Esophagus (tissue), 2 donors: Measurements from ENCODE around the gene LRCH2. TPM values are rescaled to one million over a fixed set of nuclear protein-coding genes. Genes with fewer than 3 reads are reported as not detected.

Experiments
- H3K27ac ChIP-seq, 2 donors: one replicate each; pipeline ENCODE4 v1.5.1; 2013; ENCODE audit warnings: low read depth in 2 of 2, mild to moderate bottlenecking in 2 of 2, inconsistent platforms in 1 of 2, low read length in 1 of 2, moderate library complexity in 1 of 2
- H3K27me3 ChIP-seq, 2 donors: one replicate each; pipeline ENCODE4 v1.6.1; 2013; ENCODE audit warnings: low read length in 2 of 2, control low read depth in 1 of 2, mild to moderate bottlenecking in 1 of 2; ENCODE audit not compliant: insufficient read depth in 2 of 2, control insufficient read depth in 1 of 2
- H3K36me3 ChIP-seq, 2 donors: one replicate each; pipeline ENCODE4 v1.6.1; 2013; ENCODE audit warnings: low read length in 1 of 2; ENCODE audit not compliant: control insufficient read depth in 2 of 2, insufficient read depth in 2 of 2
- H3K4me1 ChIP-seq, 2 donors: one replicate each; pipeline ENCODE4 v1.6.1; 2013; ENCODE audit warnings: low read length in 1 of 2; ENCODE audit not compliant: control insufficient read depth in 2 of 2, insufficient read depth in 2 of 2
- H3K4me3 ChIP-seq, 2 donors: one replicate each; pipeline ENCODE4 v1.5.1; 2013; ENCODE audit warnings: low read length in 2 of 2, mild to moderate bottlenecking in 2 of 2, low read depth in 1 of 2, moderate library complexity in 1 of 2
- H3K9me3 ChIP-seq, 2 donors: one replicate each; pipeline ENCODE4 v1.6.1; 2013; ENCODE audit warnings: mild to moderate bottlenecking in 2 of 2, low read depth in 1 of 2, low read length in 1 of 2, moderate library complexity in 1 of 2; ENCODE audit not compliant: control insufficient read depth in 2 of 2, insufficient read depth in 1 of 2
- WGBS, 2 donors: extraction: QIAGEN DNeasy Blood & Tissue Kit; methylation state at CpG; one replicate each; pipeline ENCODE4 v1.1.7; 2013; 5-methylcytosine and 5-hydroxymethylcytosine counted together
- polyA plus RNA-seq, 2 donors: library from polyadenylated mRNA; stranded (reverse); fragments of 200-250 nt; gene quantifications; one replicate each; pipeline ENCODE4 v1.2.3, GENCODE V29; 2013
- donor health status: healthy with polysubstance abuse.
- donor health status: Bipolar disorder and iron deficiency.

LRCH2 gene
- polyA plus RNA-seq, 2 donors = 0.35 to 0.45 TPM

DNA sequence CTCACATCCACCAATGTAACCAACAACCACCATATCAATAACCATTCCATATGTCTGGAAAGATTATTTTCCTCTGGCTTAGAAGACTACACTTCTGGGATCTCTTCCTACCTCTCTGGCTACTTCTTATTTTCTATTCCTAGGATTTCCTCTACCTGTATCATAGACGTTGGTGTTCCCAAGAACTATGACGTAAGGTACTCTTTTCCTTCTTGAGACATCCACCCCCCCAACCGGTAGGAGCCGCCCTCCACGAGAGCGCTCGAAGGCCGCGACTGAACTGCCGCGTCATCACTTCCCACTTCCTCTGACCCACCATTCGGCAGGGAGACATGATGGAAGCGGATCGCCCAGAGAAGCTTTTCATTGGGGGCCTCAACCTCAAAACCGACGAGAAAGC lies 44.8 kb downstream of the LRCH2 start, which contains the start of gene RBMXL3:
TSS of gene RBMXL3 (plus strand) at position 301 of the 400 bp plus-strand sequence. CDS start at position 333, 32 bp downstream.
- WGBS, 2 donors = 96 to 97% methylated on average over 16 of the region's 16 CpGs
- Histone ChIP-seq H3K27ac (no peak within 1 kb of the TSS), H3K27me3 (no peaks in the 10 kb centered on the region), H3K36me3 (no peaks in the 10 kb centered on the region), H3K4me1 (no peaks in the 10 kb centered on the region), H3K4me3 (no peak within 1 kb of the TSS), H3K9me3 (peaks cover 0 to 16% of the 10 kb centered on the region in 2 donors)

GRCh38 chrX:115183980-115184379 lies 49.9 kb downstream of the LRCH2 start:
- Histone ChIP-seq H3K27me3 (no peaks in the 10 kb centered on the region), H3K9me3 (no peaks in the 10 kb centered on the region), H3K36me3 (no peaks in the 10 kb centered on the region), H3K4me3 (no peak overlapping the region), H3K4me1 (no peaks in the 10 kb centered on the region), H3K27ac (no peak overlapping the region)
- 70 to 83% methylated on average over 2 of the region's 2 CpGs for WGBS, 2 donors

DNA sequence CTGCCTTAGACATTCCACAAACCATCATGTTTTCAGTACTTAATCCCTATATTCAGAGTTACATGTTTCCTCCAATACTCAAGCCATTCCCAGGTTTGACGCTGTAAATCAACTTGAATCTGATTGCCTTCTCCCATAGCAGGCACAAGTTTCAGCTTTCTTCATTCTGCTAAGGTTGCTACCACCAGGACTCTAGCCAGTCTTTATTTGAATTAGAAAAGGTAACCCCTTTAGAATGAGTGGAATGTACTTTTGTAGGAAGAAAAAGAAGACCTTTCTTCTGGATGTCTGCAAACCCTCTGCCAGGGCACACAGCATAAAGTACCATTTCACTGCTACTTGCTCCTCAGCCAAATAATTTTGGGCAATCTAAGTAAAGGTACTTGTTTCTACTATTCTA lies 55.4 kb downstream of the LRCH2 start:
- no peaks in the 10 kb centered on the region for H3K36me3 ChIP-seq
- H3K27me3 ChIP-seq = no peaks in the 10 kb centered on the region
- H3K9me3 ChIP-seq = no peaks in the 10 kb centered on the region
- no peak overlapping the region for H3K4me3 ChIP-seq
- H3K4me1 ChIP-seq = no peaks in the 10 kb centered on the region
- 48 to 92% methylated on average over 1 of the region's 1 CpG for WGBS, 2 donors
- H3K27ac ChIP-seq = no peak overlapping the region

GRCh38 chrX:115177932-115178331 lies 56.0 kb downstream of the LRCH2 start:
- H3K9me3 ChIP-seq = no peaks in the 10 kb centered on the region
- WGBS, 2 donors = 87 to 89% methylated on average over 4 of the region's 4 CpGs
- no peaks in the 10 kb centered on the region for H3K36me3 ChIP-seq
- no peaks in the 10 kb centered on the region for H3K27me3 ChIP-seq
- no peak overlapping the region for H3K27ac ChIP-seq
- no peaks in the 10 kb centered on the region for H3K4me1 ChIP-seq
- H3K4me3 ChIP-seq = no peak overlapping the region

DNA sequence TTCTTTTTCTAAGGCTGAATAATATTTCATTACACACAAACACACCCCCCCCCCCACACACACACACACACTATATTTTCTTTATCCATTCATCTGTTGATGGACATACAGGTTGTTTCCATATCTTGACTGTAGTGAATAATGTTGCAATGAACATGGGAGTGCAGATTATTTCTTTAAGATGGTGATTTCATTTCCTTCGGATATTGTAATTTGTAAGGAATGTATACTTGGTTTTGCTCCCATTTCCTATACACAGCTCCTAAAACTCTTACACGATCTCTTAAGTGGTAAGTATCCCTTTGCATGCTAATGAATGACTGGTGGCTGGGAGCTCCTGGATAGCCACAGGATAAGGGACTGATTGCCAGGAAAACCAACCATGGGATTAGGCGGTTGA lies 59.3 kb downstream of the LRCH2 start:
- Histone ChIP-seq H3K4me1 (no peaks in the 10 kb centered on the region), H3K4me3 (no peak overlapping the region), H3K27me3 (no peaks in the 10 kb centered on the region), H3K36me3 (no peaks in the 10 kb centered on the region), H3K27ac (no peak overlapping the region), H3K9me3 (no peaks in the 10 kb centered on the region)
- WGBS, 2 donors = 68 to 94% methylated on average over 3 of the region's 3 CpGs

GRCh38 chrX:115173181-115173580 lies 60.7 kb downstream of the LRCH2 start:
- Histone ChIP-seq H3K4me3 (no peak overlapping the region), H3K36me3 (no peaks in the 10 kb centered on the region), H3K4me1 (no peaks in the 10 kb centered on the region), H3K9me3 (no peaks in the 10 kb centered on the region), H3K27me3 (no peaks in the 10 kb centered on the region), H3K27ac (no peak overlapping the region)
- WGBS, 2 donors = 60 to 81% methylated on average over 9 of the region's 9 CpGs

DNA sequence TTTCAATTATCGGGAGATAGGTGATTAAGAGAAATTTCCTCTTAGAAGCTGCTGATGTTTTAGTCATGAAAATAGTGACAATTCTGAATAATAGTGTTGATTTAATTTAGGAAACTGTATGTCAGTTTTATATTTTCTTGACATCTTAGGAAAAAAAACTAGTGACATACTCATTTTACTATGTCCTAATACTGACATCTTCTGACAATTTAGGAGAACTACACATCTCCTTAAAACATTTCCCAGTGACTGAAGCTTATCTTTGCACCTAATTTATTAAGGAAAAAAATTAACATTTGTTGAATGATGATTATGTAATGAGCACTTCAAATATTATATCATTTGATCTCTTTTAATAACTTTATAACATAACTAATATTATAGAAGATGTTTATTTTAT lies 86.7 kb downstream of the LRCH2 start:
- 67% methylated on average over 1 of the region's 1 CpG for WGBS, 2 donors
- H3K4me3 ChIP-seq = no peak overlapping the region
- no peak overlapping the region for H3K27ac ChIP-seq
- no peaks in the 10 kb centered on the region for H3K9me3 ChIP-seq
- no peaks in the 10 kb centered on the region for H3K27me3 ChIP-seq
- H3K36me3 ChIP-seq = no peaks in the 10 kb centered on the region
- no peaks in the 10 kb centered on the region for H3K4me1 ChIP-seq

DNA sequence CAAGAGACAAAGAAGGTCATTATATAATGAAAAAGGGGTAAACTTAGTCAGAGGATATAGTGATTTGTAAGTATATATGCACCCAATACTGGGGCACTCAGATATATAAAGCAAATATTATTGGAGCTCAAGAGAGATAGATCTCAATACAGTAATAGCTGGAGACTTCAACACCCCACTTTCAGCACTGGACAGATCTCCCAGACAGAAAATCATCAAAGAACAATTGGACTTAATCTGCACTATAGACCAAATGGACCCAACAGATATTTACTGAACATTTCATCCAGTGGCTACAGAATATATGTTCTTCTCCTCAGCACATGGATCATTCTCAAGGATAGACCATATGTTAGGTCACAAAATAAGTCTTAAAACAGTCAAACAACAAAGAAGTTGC lies 91.8 kb downstream of the LRCH2 start:
- H3K27ac ChIP-seq = no peak overlapping the region
- no peaks in the 10 kb centered on the region for H3K4me1 ChIP-seq
- no peak overlapping the region for H3K4me3 ChIP-seq
- no peaks in the 10 kb centered on the region for H3K36me3 ChIP-seq
- no peaks in the 10 kb centered on the region for H3K27me3 ChIP-seq
- peaks cover 0 to 3% of the 10 kb centered on the region in 2 donors for H3K9me3 ChIP-seq

GRCh38 chrX:115138040-115138439 lies 95.9 kb downstream of the LRCH2 start:
- no peak overlapping the region for H3K4me3 ChIP-seq
- no peaks in the 10 kb centered on the region for H3K4me1 ChIP-seq
- H3K27me3 ChIP-seq = no peaks in the 10 kb centered on the region
- H3K9me3 ChIP-seq = peaks cover 0 to 3% of the 10 kb centered on the region in 2 donors
- H3K36me3 ChIP-seq = no peaks in the 10 kb centered on the region
- 54 to 82% methylated on average over 5 of the region's 5 CpGs for WGBS, 2 donors
- H3K27ac ChIP-seq = no peak overlapping the region

DNA sequence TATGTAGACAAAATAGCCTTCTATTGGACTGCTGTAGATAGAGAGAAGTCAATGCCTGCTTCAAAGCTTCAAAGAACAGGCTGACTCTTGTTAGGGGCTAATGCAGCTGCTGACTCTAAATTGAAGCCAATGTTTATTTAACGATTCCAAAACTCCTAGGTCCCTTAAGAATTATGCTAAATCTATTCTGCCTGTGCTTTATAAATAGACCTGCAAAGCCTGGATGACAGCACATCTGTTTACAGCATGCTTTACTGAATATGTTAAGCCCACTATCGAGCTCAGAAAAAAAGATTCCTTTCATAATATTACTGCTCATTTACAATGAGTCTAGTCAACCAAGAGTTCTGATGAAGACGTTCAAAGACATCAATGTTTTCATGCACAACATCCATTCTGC lies 99.5 kb downstream of the LRCH2 start:
- no peaks in the 10 kb centered on the region for H3K9me3 ChIP-seq
- H3K27me3 ChIP-seq = no peaks in the 10 kb centered on the region
- no peaks in the 10 kb centered on the region for H3K4me1 ChIP-seq
- H3K36me3 ChIP-seq = no peaks in the 10 kb centered on the region
- H3K4me3 ChIP-seq = no peak overlapping the region
- 27 to 61% methylated on average over 3 of the region's 3 CpGs for WGBS, 2 donors
- no peak overlapping the region for H3K27ac ChIP-seq
